IPS-NIHi7 (cell line): Measurements from ENCODE around the gene LZTS2.

Source experiments
- DNase-seq: peaks from one replicate; pipeline ENCODE4 v3.0.0; 2012; ENCODE audit warnings: mixed read lengths; ENCODE audit errors: extremely low spot score

The LZTS2 gene

GRCh38 chr10:101014230-101014884 is 14.7 kb downstream of the LZTS2 start:
- DNase-seq: peak; percentile 78

DNA sequence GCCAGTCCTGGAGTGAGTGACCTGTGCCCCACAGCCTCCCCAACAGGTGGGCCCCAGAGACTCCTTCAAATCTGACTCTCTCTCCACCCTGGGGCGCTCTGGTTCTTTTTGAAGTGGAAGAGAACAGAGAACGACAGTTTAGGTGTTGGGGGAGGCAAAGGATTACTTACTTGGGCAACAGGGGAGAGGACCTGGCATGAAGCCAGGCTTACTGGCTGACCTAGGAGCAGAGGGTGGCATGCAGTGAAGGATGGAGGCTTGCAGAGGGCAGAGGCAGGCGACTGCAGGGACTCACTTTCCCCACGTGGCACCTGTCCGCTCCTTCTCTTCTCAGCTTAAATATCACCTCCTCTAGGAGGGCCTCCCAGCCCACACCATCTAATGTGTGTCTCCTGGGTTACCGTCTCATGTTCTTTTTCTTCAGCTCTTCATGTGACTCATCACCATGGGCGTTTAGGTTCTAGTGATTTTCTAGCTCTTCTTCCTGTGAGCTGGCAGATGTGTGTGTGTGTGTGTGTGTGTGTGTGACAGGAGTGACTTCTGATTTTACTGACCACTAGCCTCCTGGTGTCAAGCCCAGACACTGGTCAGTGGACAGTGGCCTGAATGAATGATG is 15.5 kb downstream of the LZTS2 start:
- no peak for DNase-seq

- DNase-seq: no peak
Measured at GRCh38 chr10:101015582-101015973, 16.0 kb downstream of the LZTS2 start.

DNA sequence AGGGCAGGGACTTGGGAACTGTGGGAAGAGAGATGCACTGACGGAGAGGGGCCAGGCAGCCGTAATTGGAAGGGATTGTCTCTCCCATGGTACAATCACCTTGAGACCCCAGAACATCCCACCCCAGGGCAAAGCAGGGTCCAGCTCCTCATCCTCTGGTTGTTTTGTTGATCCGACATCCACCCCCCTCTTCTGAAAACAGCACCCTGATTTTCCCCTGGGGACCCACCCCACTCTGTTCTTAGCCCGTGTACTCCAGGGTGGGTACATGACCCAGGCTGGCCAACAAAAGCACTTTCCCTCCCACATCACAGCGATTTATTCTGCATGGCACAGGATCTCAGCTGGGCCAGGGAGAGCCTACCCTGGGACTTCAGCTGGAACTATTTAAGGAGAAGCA is 17.2 kb downstream of the LZTS2 start:
- DNase-seq: no peak

GRCh38 chr10:101018118-101018599 is 18.6 kb downstream of the LZTS2 start:
- DNase-seq: peak; percentile 34

GRCh38 chr10:101018600-101019439 is 19.2 kb downstream of the LZTS2 start:
- DNase-seq: peak; percentile 92

GRCh38 chr10:101019440-101019703 is 19.8 kb downstream of the LZTS2 start:
- no peak for DNase-seq

GRCh38 chr10:101020427-101021075 is 20.9 kb downstream of the LZTS2 start:
- no peak for DNase-seq

DNA sequence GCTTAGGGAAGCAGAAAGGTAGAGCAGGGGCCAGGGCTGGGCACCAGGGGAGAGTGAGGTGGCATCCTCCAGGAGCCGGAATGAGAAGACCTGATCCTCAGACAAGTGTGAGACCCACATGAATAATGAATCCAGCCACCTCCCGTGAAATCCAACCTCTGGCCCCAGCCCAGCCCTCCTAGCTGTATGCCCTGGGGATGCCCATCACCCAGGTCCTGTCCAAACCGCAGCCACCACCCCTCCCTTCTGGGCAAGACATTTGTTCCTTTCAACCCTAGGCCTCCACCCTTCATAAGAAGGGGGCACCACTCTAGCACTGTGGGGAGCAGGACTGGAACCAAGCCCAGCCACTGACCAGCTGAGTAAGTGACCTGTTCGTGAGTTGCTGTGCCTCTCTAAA is 21.6 kb downstream of the LZTS2 start:
- no peak for DNase-seq

DNA sequence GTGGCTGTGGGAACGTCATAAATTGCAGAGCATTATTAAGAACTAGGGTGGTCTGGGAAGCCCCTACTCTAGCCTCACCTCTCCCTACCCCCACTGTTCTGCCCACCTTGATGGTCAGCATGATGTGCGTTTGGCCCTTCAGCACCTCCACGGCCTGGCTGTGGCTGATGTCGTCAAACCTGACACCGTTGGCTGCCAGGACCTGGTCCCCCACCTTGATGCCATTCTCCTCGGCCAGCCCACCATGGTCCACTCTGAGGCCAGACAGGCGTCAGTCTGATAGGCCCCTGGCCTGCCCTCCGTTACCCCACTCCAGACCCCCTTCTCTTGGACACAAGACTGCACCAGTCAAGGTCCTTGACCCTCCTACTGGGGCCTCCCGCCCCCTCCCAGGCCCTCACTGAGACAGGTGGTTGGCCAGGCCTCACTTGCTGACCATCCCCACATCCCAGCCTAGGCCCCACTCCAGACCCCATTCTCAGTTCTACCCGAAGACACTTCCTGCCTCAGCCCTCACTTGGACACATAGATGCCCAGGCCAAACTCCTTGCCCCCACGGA is 22.2 kb downstream of the LZTS2 start:
- DNase-seq: no peak

DNA sequence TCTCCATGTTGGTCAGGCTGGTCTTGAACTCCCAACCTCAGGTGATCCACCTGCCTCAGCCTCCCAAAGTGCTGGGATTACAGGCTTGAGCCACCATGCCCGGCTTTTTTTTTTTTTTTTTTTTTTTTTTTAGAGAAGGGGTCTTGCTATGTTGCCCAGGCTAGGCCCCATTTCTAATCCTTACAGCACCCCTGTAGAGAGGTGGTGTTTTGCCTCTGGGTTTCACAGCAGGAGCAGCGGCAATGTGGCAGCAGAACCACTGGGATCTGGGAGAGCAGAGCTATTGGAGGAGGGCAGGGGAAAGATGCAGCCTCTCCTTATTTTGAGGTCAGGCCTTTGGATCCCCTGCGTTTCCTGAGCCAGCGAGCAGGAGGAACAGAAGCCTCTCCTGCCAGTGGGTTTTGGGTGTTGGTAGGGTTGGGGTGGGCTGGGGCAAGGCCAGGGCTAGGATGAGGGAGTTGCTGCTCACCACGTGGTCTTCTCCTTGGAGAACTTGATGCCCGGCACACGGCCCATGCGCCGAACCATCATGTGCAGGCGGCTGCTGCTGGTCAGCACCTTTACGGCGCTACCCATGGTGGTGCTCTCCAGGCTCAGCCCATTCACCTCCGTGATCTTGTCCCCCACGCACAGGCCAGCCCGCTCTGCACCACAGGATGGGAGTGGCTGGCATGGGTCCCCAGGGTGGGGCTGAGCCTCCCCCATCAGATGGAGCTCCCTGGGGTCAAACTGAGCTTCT is 23.5 kb downstream of the LZTS2 start:
- DNase-seq: no peak

DNA sequence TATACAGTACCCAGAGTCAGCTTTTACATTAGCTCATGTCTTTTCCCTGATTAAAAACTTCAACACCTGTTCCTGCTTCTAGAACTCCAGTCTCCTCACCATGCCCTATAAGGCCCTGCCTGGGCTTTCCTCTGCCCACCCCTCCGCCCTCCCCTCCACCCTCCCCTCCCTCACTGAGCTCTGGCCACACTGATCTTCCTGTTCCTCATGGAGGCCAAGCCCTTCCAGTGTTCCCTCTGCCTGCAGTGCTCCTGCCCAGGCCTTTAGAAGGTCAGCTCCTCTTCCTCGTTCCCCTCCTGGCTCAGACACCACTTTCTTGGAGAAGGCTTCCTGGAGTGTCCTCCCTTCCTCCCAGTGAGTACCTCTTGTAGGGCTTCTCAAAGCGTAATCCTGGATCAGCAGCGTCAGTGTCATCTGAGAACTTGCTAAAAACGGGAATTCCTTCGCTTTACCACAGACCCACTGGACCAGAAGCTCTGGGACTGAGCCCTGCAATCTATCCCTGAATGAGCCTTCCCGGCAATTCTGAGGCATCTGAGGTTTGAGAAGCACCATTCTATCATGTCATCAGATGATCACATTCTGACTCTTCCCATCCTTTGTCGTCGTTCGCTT is 27.6 kb downstream of the LZTS2 start:
- no peak for DNase-seq

DNA sequence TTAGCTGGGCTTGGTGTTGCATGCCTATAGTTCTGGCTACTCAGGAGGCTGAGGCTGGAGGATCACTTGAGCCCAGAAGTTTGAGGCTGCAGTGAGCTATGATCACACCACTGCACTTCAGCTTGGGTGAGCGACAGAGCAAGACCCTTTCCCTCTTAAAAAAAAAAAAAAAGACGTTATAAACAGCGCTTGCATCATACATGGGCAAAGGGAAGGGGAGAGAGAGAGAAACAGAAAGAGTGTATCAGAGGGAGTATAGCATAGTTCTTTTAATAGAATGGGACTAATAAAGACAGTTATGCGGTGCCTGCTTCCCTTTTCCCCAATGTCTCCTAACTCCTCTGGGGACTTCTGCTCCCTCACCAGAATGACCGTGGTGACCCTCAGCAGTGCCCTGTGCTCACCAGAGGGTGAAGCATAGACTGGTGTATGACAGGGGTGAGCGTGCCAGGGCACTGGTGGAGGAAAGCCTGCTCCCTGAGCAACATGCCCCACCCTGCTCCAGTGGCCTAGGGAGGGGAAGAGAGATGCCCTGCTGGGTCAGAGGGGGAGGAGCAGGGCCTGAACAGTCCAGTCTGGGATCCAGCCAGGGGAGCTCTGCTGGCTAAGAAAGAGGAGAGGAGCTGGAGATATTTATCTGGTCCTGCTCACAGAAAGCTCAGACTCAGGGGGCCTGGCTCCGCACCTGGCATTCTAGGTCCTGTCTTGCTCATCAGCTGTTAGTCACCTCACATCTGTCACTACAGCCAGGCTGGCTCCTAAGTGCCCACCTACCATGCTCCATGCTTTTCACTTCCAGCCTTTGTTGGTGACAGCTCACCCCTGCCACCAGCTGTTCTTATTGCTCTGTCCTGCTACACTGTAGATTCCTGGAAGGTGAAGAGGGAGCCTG is 29.1 kb downstream of the LZTS2 start:
- no peak for DNase-seq

DNA sequence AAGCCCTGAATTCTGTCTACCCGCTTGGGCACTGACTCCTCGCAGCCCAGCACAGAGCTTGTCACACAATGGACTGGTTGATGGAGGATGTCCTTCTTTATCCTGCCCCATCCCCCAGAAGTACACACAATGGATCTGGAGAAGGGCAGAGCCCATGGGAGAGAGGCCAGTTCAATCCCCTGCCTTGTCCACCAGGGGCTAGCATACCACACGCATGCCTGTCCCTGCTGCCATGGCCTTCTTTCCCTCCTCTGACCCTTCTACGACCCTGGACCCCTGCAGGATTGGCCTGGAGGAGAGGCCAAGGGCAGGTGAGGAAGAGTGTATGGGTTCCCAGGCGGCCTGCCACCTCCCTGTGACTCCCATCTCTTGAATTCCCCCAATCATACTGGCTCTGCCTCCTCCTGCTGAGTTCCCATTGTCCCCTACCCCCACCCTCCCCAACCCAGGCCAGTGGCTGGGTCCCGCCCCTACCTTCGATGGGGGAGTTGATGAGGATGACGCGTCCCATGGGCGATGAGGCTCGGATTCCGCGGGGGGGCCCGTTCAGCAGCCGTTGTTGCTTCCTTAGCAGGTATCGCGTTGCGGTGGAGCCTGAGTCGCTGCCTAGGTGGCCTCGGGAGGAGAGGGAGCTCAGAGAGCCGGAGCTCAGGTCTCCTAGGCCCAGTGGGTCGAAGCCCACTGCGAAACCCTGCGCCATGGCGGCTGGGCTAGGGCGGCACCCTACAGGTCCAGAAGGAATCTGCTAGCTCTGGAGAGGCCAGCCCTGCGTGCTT is 30.1 kb downstream of the LZTS2 start:
- DNase-seq: no peak

DNA sequence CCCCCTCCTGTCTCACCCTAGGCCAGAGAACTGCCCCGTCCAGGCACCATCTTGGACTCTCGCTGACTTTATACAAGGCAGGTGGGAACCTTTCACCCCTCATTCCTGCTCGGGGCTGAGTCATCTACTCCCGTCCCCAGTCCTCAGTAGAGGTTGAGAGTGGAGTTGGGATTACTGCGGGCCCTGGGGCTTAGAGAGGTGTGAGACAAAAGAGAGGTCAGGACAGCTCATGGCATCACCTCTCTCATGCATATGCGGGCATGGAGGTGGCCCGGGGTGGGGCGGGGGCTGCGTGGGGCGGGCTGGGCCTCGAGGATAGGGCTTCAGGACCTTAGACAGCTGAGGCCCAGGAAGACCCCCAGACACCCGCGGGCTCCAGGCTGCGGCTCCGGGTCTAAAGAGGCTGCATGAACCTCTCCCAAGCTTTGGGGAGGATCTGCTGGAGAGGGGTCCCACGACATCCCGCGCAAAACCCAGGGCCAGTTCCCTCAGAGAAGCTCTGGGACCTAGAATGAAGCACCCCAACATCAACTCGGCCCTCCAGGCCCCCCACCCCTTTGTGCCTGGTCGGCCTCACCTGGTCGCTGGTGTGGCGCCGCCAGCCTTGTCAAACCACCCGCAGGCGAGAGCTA is 31.0 kb downstream of the LZTS2 start:
- DNase-seq: no peak

- DNase-seq: peak; percentile 93
Measured at GRCh38 chr10:101031128-101031795, 31.7 kb downstream of the LZTS2 start, which contains the start of the genes PDZD7 and SFXN3. Gene PDZD7 (minus strand): TSS chr10:101031129. CDS start chr10:101030219, 910 bp downstream. Gene SFXN3 (plus strand): TSS chr10:101031234. CDS start chr10:101034695, 3,461 bp downstream.

GRCh38 chr10:101031796-101032636 is 32.4 kb downstream of the LZTS2 start:
- no peak for DNase-seq
